NCI-H2227 (cell line): Measurements from ENCODE around the gene CPSF2.

Source experiments
- DNase-seq: peaks from one replicate; lab custom pipeline; 2025; ENCODE audit not compliant: unreplicated experiment; lab: John Stamatoyannopoulos, UW

The CPSF2 gene

DNA sequence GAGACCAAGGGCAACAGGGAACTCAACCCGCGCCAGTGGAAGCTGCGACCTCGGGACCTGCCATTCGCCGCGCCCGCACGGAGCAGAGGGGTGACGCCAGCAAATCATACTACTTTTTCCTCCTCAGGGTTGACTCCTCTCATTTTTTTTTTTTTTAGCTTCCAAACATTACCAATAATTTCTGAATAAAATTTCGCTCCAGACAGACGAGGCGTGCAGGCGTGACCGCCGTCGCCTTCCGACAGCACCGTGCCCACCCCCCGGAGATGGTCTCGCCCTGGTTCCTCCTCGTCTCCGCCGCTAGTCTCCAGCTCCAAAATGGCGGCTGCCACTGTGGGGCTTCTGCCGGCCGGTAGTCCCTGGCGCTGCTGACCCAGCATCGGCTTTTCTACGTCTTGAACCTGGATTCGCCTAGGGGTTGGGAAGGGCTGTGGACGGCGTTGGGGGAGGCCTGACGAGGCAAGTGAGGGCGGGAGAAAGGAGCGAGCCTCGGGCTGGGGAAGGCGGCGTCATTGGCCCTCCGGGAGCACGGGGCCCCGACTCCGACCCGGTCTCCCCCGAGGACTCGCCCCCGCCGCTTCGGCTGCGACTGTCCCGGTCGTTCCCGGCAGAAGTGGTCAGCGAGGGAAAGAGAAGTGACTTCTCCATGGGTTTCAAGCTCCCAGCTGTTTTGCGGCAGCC lies at the start of gene CPSF2, which contains the start of gene NDUFB1:
Gene CPSF2 (plus strand): TSS at position 300 of the 681 bp plus-strand sequence. CDS start 9,016 bp downstream, outside the sequence.
Gene NDUFB1 (minus strand): TSS at position 37 of the 681 bp plus-strand sequence. CDS start 4,069 bp downstream, outside the sequence.
- DNase-seq, result peak; percentile 87

DNA sequence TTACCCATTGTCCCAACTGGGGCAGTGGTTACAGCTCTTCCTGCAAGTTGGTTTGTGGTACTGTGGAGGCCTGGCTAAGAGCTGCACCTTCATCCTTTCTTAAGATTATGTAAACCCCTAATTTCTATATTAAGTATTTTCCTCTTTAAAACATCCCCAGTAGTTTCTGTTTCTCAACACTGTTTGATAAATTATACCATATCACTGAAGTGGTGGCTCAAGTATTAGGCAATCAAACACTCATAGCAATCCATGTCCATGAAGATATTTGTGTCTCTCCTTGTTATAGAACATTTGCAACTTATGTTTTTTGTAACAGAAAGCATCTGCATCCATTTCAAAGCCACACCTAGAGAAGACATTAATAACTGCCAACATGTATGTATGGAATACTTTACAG lies 47.2 kb upstream of the CPSF2 start:
- no peak for DNase-seq

DNA sequence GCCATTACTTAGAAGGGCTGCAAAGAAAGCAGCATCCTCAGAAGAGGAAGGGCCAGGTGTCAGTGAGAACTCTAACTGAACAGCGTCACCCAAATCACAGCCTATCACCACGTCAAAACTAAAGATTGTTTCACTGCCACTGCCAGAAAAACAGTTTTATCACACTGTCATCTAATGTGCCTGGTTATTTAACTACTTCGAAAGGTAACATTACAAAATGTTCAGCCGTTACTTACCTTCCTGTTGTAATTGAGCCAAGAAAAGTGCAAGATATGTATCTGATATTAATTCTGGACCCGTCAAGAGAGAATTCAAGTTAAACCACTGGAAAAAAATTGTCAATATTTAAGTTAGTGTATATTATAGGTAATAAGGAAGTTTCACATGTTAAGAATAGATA lies 33.3 kb upstream of the CPSF2 start:
- no peak for DNase-seq

DNA sequence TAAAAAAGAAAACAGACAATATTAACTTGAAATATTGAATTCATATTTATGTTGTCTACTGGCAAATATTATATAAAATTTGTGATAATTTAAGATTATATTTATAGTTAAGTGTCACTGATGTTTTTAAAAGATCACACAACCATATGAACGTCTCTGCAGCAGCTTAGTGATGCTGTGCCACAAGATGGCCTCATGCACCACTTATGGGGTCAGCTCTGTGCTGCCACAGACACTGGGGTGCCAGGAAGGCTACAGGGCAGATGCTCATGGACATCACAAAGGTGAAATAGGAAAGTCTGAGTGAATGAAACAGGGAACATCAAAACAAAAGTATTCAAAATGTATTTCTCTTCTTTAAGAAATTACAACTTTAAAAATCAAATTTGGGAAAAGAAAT lies 28.4 kb upstream of the CPSF2 start:
- DNase-seq, result no peak

DNA sequence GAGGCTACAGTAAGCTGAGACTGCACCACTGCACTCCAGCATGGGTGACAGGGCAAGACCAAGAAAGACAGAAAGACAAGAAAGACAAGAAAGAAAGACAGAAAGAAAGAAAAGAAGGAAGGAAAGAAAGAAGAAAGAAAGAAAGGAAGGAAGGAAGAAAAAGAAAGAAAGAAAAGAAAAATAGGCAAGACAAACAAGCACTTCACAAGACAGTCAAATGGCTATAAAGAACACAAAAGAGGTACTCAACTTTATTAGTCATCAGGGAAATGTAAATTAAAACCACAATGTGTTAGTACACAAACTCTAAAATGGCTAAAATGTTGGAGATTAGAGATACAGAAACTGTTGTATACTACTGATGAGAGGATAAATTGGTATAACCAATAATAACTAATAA lies 22.0 kb upstream of the CPSF2 start:
- DNase-seq, result no peak

DNA sequence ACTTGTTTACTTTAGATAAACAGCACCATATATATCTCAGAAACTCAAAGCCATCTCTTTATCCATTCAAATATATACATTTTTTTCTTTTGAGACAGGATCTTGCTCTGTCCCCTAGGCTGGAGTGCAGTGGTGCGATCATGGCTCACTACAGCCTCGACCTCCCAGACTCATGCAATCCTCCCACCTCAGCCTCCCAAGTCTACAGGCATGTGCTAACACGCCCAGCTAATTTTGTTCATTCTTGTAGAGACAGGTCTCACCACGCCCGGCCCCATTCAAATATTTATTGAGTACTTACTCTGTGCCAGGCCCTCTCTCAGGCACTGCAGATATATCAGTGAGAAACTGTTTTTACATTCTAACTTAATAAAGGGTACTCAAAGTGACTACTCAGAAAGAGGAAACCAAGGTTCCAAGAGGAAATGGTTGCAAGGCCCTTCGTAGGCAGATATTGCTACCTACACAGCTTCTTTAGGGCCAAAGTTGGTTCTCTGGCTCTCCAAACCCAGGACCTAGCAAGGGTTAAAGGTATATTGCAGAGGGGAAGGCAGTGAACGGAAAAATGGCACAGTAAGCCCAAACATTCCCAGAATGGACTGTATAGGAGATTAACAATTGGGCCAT lies 18.3 kb upstream of the CPSF2 start:
- no peak for DNase-seq

DNA sequence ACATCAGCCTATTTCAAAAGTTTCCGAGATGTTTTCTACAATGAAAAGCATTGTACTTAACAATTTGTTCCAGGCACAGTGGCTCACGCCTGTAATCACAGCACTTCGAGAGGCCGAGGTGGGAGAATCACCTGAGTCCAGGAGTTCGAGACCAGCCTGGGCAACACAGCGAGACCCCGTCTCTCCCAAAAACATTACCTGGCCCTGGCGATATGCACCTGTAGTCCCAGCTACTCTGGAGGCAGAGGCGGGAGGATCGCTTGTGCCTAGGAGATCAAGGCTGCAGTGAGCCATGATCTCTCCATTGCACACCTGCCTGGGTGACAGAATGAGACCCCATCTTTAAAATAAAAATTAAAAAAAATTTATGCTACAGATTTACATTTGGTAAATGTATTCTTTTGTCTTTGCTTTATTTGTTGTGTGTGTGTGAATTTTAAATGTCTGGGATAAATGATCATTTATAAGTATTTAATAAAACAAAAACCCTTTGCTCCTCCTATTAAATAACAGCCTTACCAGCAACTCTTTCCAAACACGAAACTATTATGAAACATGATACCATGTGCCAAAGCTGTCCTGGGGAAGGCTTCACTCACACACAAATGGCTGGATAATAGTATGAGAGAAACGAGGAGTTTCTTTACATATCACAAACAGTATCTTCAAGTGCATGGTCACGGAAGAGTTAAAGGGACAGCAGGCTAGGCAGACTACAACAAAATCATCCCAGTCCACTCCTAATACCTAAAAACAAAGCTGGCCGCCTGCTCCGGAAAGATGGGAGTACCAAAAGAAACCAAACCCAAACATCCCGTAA lies 16.5 kb upstream of the CPSF2 start:
- no peak for DNase-seq

DNA sequence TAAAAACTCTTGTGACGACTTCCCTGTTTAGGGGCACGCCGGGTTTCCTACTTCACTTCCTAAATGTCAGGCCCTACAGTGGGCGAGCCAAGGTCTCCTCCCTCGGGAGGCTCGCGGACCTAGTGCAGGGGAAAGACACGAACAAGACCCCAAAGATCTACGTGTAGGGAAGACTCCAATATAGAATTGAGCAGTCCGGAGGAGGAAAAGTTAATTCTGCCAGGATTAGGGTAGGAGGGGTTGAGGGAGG lies 16.0 kb upstream of the CPSF2 start:
- DNase-seq, result peak; percentile 50

DNA sequence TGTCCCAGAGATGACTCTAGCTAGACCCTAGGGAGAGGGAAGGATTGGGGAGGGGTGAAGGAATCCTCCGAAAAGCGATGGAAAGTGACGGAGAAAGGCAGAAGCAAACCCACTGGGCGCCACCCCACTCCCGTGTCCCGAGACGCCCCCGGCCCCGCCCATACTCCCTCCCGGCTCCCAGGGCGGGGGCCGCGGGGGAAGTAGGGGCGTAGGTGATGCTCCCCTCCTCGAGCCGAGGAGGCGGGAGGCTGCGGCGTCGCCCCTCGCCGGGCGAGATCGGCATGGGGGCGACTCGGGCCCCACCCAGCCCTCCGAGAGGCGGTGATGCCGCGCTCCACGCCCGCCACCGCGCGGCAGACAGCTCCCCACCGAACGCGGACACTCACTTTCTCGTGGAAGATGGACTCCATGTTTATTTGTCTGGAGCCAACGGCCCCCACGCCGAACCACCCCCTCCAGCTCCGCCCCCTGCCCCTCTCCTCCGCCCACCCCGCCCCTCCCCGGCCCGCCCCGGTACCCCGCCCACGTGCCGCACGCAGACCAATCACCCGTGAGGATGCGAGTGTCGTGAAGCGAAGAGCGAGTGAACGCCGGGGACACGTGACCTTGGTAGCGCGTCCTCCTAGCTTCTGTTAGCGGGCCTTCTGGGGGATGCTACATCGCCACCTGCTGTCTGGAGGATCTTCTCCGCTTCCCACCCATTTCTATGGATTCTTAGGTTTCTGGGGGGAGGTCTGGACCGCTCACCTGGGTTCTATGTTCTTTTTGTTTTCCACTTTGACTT lies 15.4 kb upstream of the CPSF2 start, which contains the start of gene ATXN3:
Gene ATXN3 (minus strand): TSS at position 440 of the 784 bp plus-strand sequence. CDS start 30 bp downstream, at position 410.
- DNase-seq, result peak; percentile 98

DNA sequence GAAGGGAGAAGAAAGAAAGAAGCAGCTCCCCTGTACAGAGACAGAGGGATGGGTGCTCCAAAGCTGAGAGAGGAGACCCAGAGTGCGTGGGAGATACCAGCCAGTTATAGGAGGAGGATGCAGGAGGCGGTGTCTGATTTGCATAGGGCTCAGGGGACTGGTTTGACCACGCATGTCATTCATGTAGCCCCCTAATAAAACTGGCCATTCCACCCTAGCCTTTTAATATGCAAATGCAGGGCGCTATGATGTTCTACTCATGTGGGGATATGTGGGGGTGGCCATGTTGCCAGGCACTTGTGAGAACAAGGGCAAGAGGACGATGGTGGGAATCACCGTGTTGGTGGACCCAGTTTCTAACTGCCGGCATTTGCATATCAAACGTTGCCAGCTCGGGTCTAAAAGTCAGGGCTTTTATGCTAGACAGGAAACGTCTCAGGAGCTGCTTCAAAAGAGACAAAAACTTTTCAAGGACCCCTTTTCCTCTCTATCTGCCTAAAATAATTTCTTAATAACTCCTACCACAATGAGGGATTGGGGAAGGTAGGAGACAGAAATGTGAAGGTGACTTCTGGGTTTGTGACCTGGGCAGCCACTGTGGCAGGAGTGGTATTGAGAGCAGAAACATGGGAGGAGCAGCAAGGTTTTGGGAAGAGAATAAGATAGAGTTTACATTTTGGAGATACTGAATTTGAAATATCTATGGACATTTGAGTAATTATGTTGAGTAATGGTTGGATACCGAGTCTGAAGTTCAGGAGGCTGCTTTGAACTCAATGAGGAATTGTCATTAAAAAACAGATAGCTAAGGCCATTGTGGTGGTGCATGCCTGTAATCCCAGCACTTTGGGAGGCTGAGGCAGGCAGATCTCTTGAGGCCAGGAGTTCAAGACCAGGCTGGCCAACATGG lies 13.2 kb upstream of the CPSF2 start:
- DNase-seq, result peak; percentile 44

DNA sequence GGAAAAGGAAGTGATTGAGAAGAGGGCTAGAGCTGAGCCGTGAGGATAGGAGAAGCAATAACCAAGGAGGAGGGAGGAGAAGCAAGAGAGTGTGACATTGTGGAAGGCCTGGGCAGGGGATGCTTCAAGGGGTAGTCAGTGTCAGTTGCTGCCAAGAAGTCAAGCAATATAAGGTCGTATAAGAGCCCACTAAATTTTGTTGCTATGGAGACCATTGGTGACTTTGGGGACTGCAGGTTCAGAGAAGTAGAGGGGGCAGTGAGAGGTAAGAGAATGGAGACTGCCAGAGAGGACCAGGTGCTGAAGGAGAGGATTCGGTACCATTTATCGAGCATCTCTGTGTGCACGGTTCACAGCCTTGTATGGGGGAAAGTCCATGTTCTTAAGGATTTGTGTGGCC lies 12.3 kb upstream of the CPSF2 start:
- DNase-seq, result no peak

DNA sequence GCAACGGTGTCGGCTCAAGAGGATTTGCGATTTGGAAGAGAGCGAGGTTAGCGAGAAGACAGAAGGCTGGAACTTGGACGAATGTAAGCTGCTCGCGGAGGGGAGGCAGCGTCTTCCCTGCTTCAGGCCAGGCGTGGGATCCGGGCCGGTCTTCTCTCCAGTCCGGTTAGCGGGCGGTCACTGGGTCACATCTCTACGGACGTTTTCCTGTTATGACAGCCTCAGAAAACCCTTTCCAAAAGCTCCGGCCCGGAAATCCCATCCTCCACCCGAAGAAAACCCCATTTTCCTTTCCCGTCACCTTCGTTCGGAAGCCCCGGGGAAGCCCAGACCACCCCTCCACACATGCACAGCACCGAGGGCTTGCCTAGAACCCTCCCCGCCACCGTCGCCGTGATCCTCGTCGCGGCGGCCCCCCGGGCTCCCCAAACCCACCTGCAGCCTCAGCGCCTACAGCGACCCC lies 531 bp upstream of the CPSF2 start:
- peak; percentile 50 for DNase-seq

DNA sequence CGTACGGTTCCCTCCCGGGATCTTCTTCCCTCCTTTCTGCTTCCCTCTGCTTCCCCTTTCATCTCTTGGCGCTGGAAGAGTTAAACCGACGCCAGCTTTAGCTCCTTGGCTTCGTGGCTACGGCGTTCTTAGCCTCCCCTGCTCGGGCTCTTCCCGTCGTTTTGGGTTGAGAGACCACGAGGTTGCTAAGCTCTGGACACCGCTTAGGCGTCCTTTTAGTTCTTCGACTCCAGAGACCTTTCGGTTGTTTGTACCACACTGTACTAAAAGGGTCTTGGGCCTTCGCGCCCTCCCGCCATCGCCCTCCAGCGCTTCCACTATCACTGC lies 545 bp downstream of the CPSF2 start:
- DNase-seq, result peak; percentile 56

DNA sequence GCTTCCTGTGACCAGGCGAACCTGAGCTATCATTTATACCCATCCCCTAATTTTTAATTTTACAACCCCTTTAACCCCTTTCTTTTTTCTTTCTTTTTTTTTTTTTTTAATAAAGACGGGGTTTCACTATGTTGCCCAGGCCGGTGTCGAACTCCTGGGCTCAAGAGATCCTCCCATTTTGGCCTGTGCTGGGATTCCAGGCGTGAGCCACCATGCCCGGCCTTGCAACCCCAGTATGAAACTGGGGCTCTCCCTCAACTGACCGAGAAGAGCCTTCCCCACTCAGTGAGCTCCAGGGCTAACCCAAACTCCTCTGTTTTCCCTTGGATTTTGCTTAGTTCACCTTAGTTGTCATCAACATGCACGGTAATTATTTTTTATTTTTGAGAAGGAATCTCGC lies 992 bp downstream of the CPSF2 start:
- no peak for DNase-seq

DNA sequence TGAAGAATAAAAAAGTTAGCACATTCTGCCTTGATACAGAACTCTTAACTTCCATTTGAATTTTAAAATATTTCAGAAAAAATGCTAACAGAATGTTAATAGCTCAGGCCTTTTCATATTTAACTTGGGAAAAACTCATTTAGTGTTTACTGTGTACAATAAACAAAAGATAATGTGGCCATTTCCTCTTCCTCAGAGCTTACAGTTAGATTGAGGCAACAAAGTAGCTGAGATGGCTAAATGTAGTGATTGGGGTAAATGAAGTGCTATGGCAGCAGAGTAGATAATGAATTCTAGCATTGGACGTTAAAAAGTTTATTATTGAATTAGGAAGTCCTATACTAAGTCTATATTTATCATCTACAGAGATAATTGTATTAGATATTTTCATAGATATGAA lies 12.7 kb downstream of the CPSF2 start:
- DNase-seq, result no peak

DNA sequence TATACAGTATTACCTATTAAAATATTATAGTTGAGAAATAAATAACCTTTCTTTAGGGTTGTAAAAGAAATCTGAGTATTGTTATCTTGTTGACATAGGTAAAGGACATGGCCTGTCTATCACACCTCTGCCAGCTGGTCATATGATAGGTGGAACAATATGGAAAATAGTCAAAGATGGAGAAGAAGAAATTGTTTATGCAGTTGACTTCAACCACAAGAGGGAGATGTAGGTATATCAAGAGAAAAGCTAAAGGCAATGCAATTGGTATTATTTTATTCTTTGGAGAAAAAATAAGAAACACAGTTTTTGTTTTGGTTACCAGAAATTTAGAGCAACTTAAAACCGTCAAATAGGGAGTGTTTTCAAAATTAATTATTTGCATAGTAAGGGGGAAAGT lies 13.5 kb downstream of the CPSF2 start:
- DNase-seq, result peak; percentile 30

DNA sequence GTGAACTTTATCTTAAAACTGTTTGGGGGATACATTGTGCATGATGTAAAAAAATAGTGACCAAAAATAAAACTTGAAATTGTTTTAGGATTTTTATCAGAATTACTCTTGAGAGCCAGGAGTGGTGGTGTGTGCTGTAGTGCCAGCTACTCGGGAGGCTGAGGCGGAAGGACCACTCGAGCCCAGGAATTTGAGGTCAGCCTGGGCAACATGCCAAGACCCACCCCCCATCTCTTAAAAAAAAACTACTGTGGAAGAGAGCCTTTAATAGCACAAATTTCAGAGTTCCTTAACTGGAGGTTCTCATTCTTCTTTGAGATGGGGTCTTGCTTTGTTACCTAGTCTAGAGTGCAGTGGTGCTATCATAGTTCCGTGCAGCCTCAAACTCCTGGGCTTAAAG lies 21.5 kb downstream of the CPSF2 start:
- DNase-seq, result no peak

DNA sequence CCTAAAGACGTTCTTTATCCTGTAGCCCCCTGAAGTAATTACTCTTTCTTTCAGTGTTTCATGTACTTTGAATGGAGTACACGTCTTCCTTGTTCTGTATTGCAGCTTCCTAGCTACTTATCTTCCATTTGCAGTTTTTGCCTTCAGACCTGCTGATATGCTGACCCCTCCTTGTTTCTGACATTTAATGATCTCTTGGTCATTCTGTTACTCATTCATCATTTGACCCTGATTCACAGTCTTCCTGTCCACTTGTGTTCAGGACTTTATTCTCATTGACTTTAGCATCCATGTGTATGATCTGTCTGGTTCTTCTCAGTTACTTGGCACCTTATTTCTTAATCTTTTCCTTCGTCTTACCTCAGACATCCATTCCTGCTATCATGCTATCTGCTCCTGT lies 22.2 kb downstream of the CPSF2 start:
- no peak for DNase-seq

DNA sequence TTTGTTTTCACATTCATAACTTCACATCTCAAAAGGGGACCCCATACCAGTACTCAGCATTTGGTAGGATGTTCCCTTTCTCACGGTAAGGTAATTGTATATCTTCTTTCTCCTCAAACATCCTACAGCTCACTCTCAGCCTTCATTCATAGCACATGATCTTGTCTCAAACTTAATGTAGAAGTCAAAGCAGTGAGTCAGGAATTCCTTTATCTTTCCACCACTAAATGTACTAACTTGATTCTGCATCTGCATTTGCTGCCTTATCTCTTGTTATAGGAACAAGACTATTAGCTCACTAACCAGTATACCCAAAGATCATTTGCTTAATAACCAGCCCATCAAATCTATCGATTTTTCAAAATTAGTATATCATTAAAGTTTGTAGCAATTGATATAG lies 22.9 kb downstream of the CPSF2 start:
- no peak for DNase-seq

DNA sequence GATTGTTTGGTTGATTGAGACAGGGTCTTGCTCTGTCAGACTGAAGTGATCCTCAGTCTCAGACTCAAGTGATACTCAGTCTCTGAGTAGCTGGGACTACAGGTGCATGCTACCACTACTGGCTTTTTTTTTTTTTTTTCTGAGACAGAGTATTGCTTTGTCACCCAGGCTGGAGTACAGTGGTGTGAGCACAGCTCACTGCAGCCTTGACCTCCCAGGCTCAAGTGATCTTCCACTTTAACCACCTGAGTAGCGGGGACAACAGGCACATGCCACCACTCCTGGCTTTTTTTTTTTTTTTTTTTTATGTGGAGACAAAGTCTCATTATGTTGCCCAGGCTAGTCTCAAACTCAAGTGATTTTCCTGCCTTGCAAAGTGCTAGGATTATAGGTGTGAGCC lies 31.8 kb downstream of the CPSF2 start:
- DNase-seq, result no peak
